Kidney (tissue), 14 donors: Measurements from ENCODE around the gene NR6A1. TPM values are rescaled to one million over a fixed set of nuclear protein-coding genes. Genes with fewer than 3 reads are reported as not detected.

Source experiments
- DNase-seq, 5 donors: peaks; one replicate each; pipeline ENCODE4 v3.0.0-alpha.2; 2013 to 2020
- FAIRE-seq: peaks from 2 replicates; lab custom pipeline; 2012; peaks lifted over from hg19 to GRCh38; lab: Jason Lieb, UNC
- H3K27ac ChIP-seq, 2 donors: one replicate each; pipeline ENCODE4 v1.7.0; 2013; ENCODE audit warnings: low read depth in 2 of 2, low read length in 2 of 2, inconsistent platforms in 1 of 2
- H3K27me3 ChIP-seq: one replicate; pipeline ENCODE4 v1.7.1; 2013; ENCODE audit warnings: low read length, inconsistent platforms; ENCODE audit not compliant: control insufficient read depth, insufficient read depth
- H3K36me3 ChIP-seq, 3 donors: one replicate each; pipeline versions ENCODE4 v1.7.0 to v1.7.1; 2013; ENCODE audit warnings: low read length in 3 of 3, control low read depth in 1 of 3, inconsistent platforms in 1 of 3; ENCODE audit not compliant: insufficient read depth in 3 of 3, control insufficient read depth in 2 of 3
- H3K4me1 ChIP-seq, 3 donors: one replicate each; pipeline versions ENCODE4 v1.7.0 to v1.7.1; 2013; ENCODE audit warnings: low read length in 3 of 3, inconsistent platforms in 1 of 3, low read depth in 1 of 3; ENCODE audit not compliant: control insufficient read depth in 2 of 3, insufficient read depth in 2 of 3
- H3K4me3 ChIP-seq, 3 donors: one replicate each; pipeline versions ENCODE4 v1.7.0 to v1.8.1; 2013; ENCODE audit warnings: low read length in 3 of 3, control low read depth in 1 of 3, inconsistent platforms in 1 of 3
- H3K9ac ChIP-seq, 3 donors: one replicate each; pipeline versions ENCODE4 v1.7.0 to v1.7.1; 2013; ENCODE audit warnings: low read length in 3 of 3, control low read depth in 1 of 3, inconsistent platforms in 1 of 3
- H3K9me3 ChIP-seq, 3 donors: one replicate each; pipeline versions ENCODE4 v1.7.0 to v1.7.1; 2013; ENCODE audit warnings: low read length in 3 of 3, control low read depth in 1 of 3, inconsistent platforms in 1 of 3; ENCODE audit not compliant: control insufficient read depth in 2 of 3, insufficient read depth in 1 of 3
- intact Hi-C: fragments of 100-400 bp; cut with DNase I; formaldehyde crosslinking; loops from one replicate; pipeline ENCODE4 v1.11.1; 2022
- polyA plus RNA-seq: library from polyadenylated mRNA; stranded (reverse); fragments of 350-450 nt; fragmentation: Illumina TruSeq; extraction: RNeasy Lipid Tissue Mini Kit (QIAGEN cat#74804); gene quantifications from one replicate; pipeline ENCODE4 v1.2.3, GENCODE V29; 2014; ENCODE audit warnings: low read depth, low replicate concordance; ENCODE audit not compliant: insufficient read depth
- total RNA-seq: library from RNA; stranded (reverse); fragmentation: NEBNext Ultra II Directional; extraction: Animal tissue kit (Norgen Biotek cat#: 25700); gene quantifications from one replicate; pipeline ENCODE4 v1.2.1, GENCODE V29; 2021
- TF ChIP-seq, protein P1 (sequence below): IDR thresholded peaks from 3 replicates; pipeline ENCODE4 v1.5.1; 2012; ENCODE audit warnings: mild to moderate bottlenecking, moderate library complexity, borderline replicate concordance; ENCODE audit not compliant: insufficient read depth; ENCODE audit errors: extremely low read depth
- donor health status: control.
- donor health status: control.
- donor health status: control.
- donor health status: control.
- donor health status: control.
- donor health status: DM: yes; HTN: yes; CAD: no.
- donor health status: Normal renal cell carcinoma (clear cell type).

The NR6A1 gene
- total and polyA plus RNA-seq, 2 donors from 2014 or later = 1.2 to 3.5 TPM

GRCh38 chr9:124810663-124811355 lies 39.7 kb upstream of the NR6A1 start:
- TF ChIP-seq, protein P1, sequence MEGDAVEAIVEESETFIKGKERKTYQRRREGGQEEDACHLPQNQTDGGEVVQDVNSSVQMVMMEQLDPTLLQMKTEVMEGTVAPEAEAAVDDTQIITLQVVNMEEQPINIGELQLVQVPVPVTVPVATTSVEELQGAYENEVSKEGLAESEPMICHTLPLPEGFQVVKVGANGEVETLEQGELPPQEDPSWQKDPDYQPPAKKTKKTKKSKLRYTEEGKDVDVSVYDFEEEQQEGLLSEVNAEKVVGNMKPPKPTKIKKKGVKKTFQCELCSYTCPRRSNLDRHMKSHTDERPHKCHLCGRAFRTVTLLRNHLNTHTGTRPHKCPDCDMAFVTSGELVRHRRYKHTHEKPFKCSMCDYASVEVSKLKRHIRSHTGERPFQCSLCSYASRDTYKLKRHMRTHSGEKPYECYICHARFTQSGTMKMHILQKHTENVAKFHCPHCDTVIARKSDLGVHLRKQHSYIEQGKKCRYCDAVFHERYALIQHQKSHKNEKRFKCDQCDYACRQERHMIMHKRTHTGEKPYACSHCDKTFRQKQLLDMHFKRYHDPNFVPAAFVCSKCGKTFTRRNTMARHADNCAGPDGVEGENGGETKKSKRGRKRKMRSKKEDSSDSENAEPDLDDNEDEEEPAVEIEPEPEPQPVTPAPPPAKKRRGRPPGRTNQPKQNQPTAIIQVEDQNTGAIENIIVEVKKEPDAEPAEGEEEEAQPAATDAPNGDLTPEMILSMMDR = no peak
- Histone ChIP-seq H3K27me3 (no peaks in the 10 kb centered on the region), H3K27ac (no peak overlapping the region), H3K9ac (no peak overlapping the region), H3K4me1 (no peaks in the 10 kb centered on the region), H3K4me3 (no peak overlapping the region), H3K9me3 (no peaks in the 10 kb centered on the region), H3K36me3 (no peaks in the 10 kb centered on the region)
- FAIRE-seq (no peak), DNase-seq (peak in 4 of 5 donors; percentile 61 to 68 (median 64))
- intact Hi-C loops = no loop called here

GRCh38 chr9:124809741-124810500 lies 38.8 kb upstream of the NR6A1 start:
- intact Hi-C loops = no loop called here
- Histone ChIP-seq H3K9me3 (no peaks in the 10 kb centered on the region), H3K4me1 (no peaks in the 10 kb centered on the region), H3K4me3 (no peak overlapping the region), H3K36me3 (no peaks in the 10 kb centered on the region), H3K27ac (no peak overlapping the region), H3K27me3 (no peaks in the 10 kb centered on the region), H3K9ac (no peak overlapping the region)
- FAIRE-seq (no peak), DNase-seq (no peak)
- TF ChIP-seq, protein P1 = no peak

DNA sequence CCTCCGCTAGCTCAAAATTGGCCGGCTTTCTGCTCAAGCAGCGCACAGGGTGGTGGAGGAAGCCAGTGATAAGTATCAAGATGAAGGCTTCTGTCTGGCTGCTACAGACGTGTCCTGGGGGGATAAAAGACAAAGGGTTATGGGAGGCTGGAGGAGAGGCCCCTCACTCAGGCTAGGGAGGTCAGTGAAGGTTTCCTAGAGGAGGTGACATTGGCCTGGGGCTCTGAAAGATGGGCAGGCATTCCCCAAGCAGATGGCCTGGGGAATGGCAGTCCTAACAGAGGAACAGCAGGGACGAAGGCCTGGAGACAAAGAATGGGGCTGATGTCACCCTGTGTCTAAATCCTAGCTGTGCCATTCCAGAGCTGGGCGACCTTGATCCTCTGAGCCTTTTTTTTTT lies 38.1 kb upstream of the NR6A1 start:
- TF ChIP-seq, protein P1 = no peak
- Histone ChIP-seq H3K9ac (no peak overlapping the region), H3K27ac (no peak overlapping the region), H3K36me3 (no peaks in the 10 kb centered on the region), H3K27me3 (no peaks in the 10 kb centered on the region), H3K4me3 (no peak overlapping the region), H3K9me3 (no peaks in the 10 kb centered on the region), H3K4me1 (no peaks in the 10 kb centered on the region)
- intact Hi-C loops = no loop called here
- DNase-seq (no peak), FAIRE-seq (no peak)
